K562 (cell line): Measurements from ENCODE around the gene CELF4. TPM values are rescaled to one million over a fixed set of nuclear protein-coding genes. Genes with fewer than 3 reads are reported as not detected.

Experiments used
- ATAC-seq: fragments of 200-7000 bp; cut with Tn5 transposase; 3 replicates; pipeline ENCODE4 v1.9.1; 2020; ENCODE audit warnings: moderate library complexity
- BruUV-seq: library from RNA; stranded (reverse); fragments of 400-500 nt; replicated peaks from 2 replicates; lab custom pipeline; 2021; lab: Mats Ljungman, UMichigan
- CTCF ChIA-PET: fragments of 300-600 bp; formaldehyde crosslinking; extraction: SDS; loops from one replicate; lab custom pipeline; 2021; ENCODE audit warnings: low intra/inter-chr PET ratio; lab: Yijun Ruan, JAX
- POLR2A ChIA-PET: fragments of 300-600, 350-650 bp; sonication (Branson Sonifier 250); formaldehyde crosslinking; extraction: SDS; loops from one replicate; lab custom pipeline; 2021; ENCODE audit warnings: antibody characterized with exemption, inconsistent platforms; lab: Yijun Ruan, JAX
- DNase-seq, 4 experiments: peaks; one replicate each; pipeline versions ENCODE4 v3.0.0 to v3.0.0-alpha.2; 2011 to 2018; ENCODE audit warnings: low spot score in 3 of 4, mixed read lengths in 3 of 4; ENCODE audit errors: extremely low read depth in 1 of 4
- FAIRE-seq: peaks from 2 replicates; lab custom pipeline; 2011; peaks lifted over from hg19 to GRCh38; lab: Jason Lieb, UNC
- H2AFZ ChIP-seq: 2 replicates; pipeline ENCODE4 v1.6.0; 2011; ENCODE audit warnings: low read depth, low read length, control low read depth, inconsistent platforms
- H3K27ac ChIP-seq: fragments of 200-600 bp; 3 replicates; pipeline ENCODE4 v1.8.0; 2011; ENCODE audit warnings: low read depth, mild to moderate bottlenecking, control low read depth, inconsistent platforms, low read length, moderate library complexity, mixed read lengths; ENCODE audit errors: extremely low read depth
- H3K27me3 ChIP-seq, 2 experiments: fragments of 300-600 bp in 1 of 2; 2 replicates in 1 of 2; 3 replicates in 1 of 2; pipeline versions ENCODE4 v1.6.0 to v1.8.0; 2011; ENCODE audit warnings: inconsistent platforms in 2 of 2, low read length in 2 of 2, mild to moderate bottlenecking in 1 of 2, mixed read lengths in 1 of 2, moderate library complexity in 1 of 2; ENCODE audit not compliant: control insufficient read depth in 2 of 2, insufficient read depth in 2 of 2
- H3K36me3 ChIP-seq: fragments of 300-600 bp; 3 replicates; pipeline ENCODE4 v1.8.0; 2011; ENCODE audit warnings: mild to moderate bottlenecking, low read length, inconsistent platforms; ENCODE audit not compliant: control insufficient read depth, insufficient read depth
- H3K4me1 ChIP-seq, 2 experiments: fragments of 200-600 bp in 1 of 2; replicated peaks in 1 of 2; 2 replicates in 1 of 2; 3 replicates in 1 of 2; pipeline versions ENCODE4 v1.5.1 to v1.8.0; 2011; ENCODE audit warnings: inconsistent platforms in 2 of 2, low read length in 2 of 2, mild to moderate bottlenecking in 1 of 2, mixed read lengths in 1 of 2, moderate library complexity in 1 of 2; ENCODE audit not compliant: control insufficient read depth in 2 of 2, insufficient read depth in 2 of 2
- H3K4me2 ChIP-seq: 2 replicates; pipeline ENCODE4 v1.6.1; 2011; ENCODE audit warnings: low read length, control low read depth, inconsistent platforms, mixed read lengths; ENCODE audit not compliant: insufficient read depth
- H3K4me3 ChIP-seq: fragments of 200-600 bp; sonication (generic), shearing (Covaris generic); 2 replicates; pipeline ENCODE4 v1.5.1; 2016; ENCODE audit warnings: control low read depth, inconsistent platforms
- H3K79me2 ChIP-seq: fragments of 200-600 bp; 3 replicates; pipeline ENCODE4 v1.8.0; 2011; ENCODE audit warnings: low read length, inconsistent platforms; ENCODE audit not compliant: control insufficient read depth, insufficient read depth
- H3K9ac ChIP-seq, 2 experiments: 2 replicates each; pipeline versions ENCODE4 v1.6.0 to v1.6.1; 2011; ENCODE audit warnings: low read depth in 2 of 2, low read length in 2 of 2, control low read depth in 1 of 2, inconsistent platforms in 1 of 2, mild to moderate bottlenecking in 1 of 2, mixed read lengths in 1 of 2; ENCODE audit not compliant: insufficient read depth in 1 of 2
- H3K9me1 ChIP-seq: one replicate; pipeline ENCODE4 v1.6.0; 2011; ENCODE audit warnings: inconsistent platforms, mild to moderate bottlenecking, low read length, moderate library complexity; ENCODE audit not compliant: control insufficient read depth, insufficient read depth
- H3K9me3 ChIP-seq: replicated peaks from 2 replicates; pipeline ENCODE4 v1.5.1; 2011; ENCODE audit warnings: low read depth, low read length, inconsistent platforms; ENCODE audit not compliant: control insufficient read depth, insufficient read depth
- H4K20me1 ChIP-seq: replicated peaks from 2 replicates; pipeline ENCODE4 v1.6.1; 2011; ENCODE audit warnings: low read length, inconsistent platforms, mixed read lengths; ENCODE audit not compliant: control insufficient read depth, insufficient read depth
- AFF4 ChIP-seq: sonication (generic); formaldehyde crosslinking; IDR thresholded peaks from 2 replicates; pipeline ENCODE4 v1.8.0; 2023; ENCODE audit warnings: mild to moderate bottlenecking, missing genetic modification reagents
- MAFK ChIP-seq: IDR thresholded peaks from 2 replicates; pipeline ENCODE4 v1.6.1; 2011; ENCODE audit warnings: low read length, improper control_type of control experiment
- MXD1 ChIP-seq: fragments of 250-450 bp; sonication (Bioruptor Pico); IDR thresholded peaks from 2 replicates; pipeline ENCODE4 v1.8.0; 2021; ENCODE audit warnings: borderline replicate concordance, mild to moderate bottlenecking, moderate library complexity; ENCODE audit not compliant: poor library complexity, severe bottlenecking
- RUNX1 ChIP-seq: sonication (generic); IDR thresholded peaks from 2 replicates; pipeline ENCODE4 v1.6.1; 2016; ENCODE audit warnings: antibody characterized with exemption, low read depth
- SP1 ChIP-seq: sonication (generic); formaldehyde crosslinking; IDR thresholded peaks from 2 replicates; pipeline ENCODE4 v1.8.1; 2022; ENCODE audit warnings: mild to moderate bottlenecking, missing genetic modification reagents
- SRSF7 ChIP-seq: fragments of 200-400 bp; formaldehyde crosslinking; optimal IDR thresholded peaks from 2 replicates; pipeline ENCODE3; 2017; ENCODE audit warnings: mild to moderate bottlenecking, low read depth, low read length
- XRCC3 ChIP-seq: fragments of 450-650 bp; IDR thresholded peaks from 2 replicates; pipeline ENCODE4 v1.6.1; 2017; ENCODE audit warnings: mild to moderate bottlenecking, moderate library complexity
- ZFP36 ChIP-seq: fragments of 150-350 bp; IDR thresholded peaks from 2 replicates; pipeline ENCODE4 v1.6.1; 2018; ENCODE audit warnings: low read length, low read depth; ENCODE audit not compliant: partially characterized antibody
- WGBS: fragments of 100-300 bp; shearing (Covaris generic); methylation state at CpG from one replicate; pipeline ENCODE4 v1.1.6; 2016; ENCODE audit warnings: low coverage, mixed read lengths; ENCODE audit not compliant: insufficient coverage; ENCODE audit errors: missing lambda C conversion rate; 5-methylcytosine and 5-hydroxymethylcytosine counted together
- in situ Hi-C: fragments of 300-500 bp; cut with MboI; formaldehyde crosslinking; loops from 4 replicates; pipeline ENCODE4 v1.15.0; 2018; ENCODE audit warnings: inconsistent platforms, mixed read lengths
- intact Hi-C: fragments of 100-400 bp; cut with micrococcal nuclease; formaldehyde crosslinking; loops from 2 replicates; pipeline ENCODE4 v1.14.2; 2022
- polyA plus RNA-seq, 8 experiments: library from polyadenylated mRNA; depleted of rRNA in 4 of 8; stranded (reverse) in 5 of 8; unstranded in 3 of 8; fragments of >200 nt; fragmentation: Nextera tagmentation in 2 of 8; fragmentation: Illumina TruSeq in 1 of 8; extraction: Ambion mirVana in 2 of 8; extraction: Trizol in 1 of 8; gene quantifications; 2 replicates each; pipeline versions ENCODE4 v1.2.1 to v1.2.3, GENCODE V29; 2011 to 2014; ENCODE audit warnings: inconsistent platforms in 1 of 8, missing spikeins in 1 of 8
- total RNA-seq, 7 experiments: library from RNA; depleted of rRNA in 6 of 7; stranded (reverse); fragments of >200 nt in 6 of 7; fragmentation: Illumina TruSeq in 2 of 7; extraction: Trizol in 2 of 7; gene quantifications; 2 replicates each; pipeline versions ENCODE4 v1.2.1 to v1.2.3, GENCODE V29; 2011 to 2021; ENCODE audit warnings: low replicate concordance in 1 of 7

The CELF4 gene
- total and polyA plus RNA-seq, 9 of the 15 experiments (the other 6 are each of a cell fraction or from before 2014, with no cell fraction given) = 0.04 to 0.24 (median 0.07) TPM; not detected in 3

GRCh38 chr18:37447962-37448888, 117.4 kb downstream of the CELF4 start:
- Histone ChIP-seq H3K79me2 (no peaks in the 10 kb centered on the region), H3K4me2 (no peak overlapping the region), H2AFZ (no peak overlapping the region), H3K9ac (no peak overlapping the region), H3K36me3 (no peaks in the 10 kb centered on the region), H3K27ac (no peak overlapping the region), H3K4me3 (no peak overlapping the region), H3K9me3 (no peaks in the 10 kb centered on the region), H4K20me1 (peaks cover 6% of the 10 kb centered on the region; the same call in 1 of the 2 replicates), H3K27me3 (no peaks in the 10 kb centered on the region; a peak in 1 of 5 replicates), H3K9me1 (no peaks in the 10 kb centered on the region), H3K4me1 (no peaks in the 10 kb centered on the region)
- 0% methylated on average over 22 of the region's 22 CpGs for WGBS
- BruUV-seq = no TSS peak
- ATAC-seq (no peak), DNase-seq (no peak), FAIRE-seq (no peak)
- ChIA-PET POLR2A (interaction anchor here (0.9 kb wide), 1 partner anchor 97 kb away, joined by 3 read pairs; no protein-coding TSS in a partner anchor), CTCF (no interaction called here)
- in situ Hi-C loops (no loop called here), intact Hi-C loops (no loop called here)
- TF ChIP-seq SP1 (CRISPR knock-in tag) (no peak), MAFK (0 out of 2 replicates have a peak, but pooled peaks have one; percentile 29)

- H3K9ac ChIP-seq = no peak overlapping the region
- no TSS peak for BruUV-seq
- H3K27me3 ChIP-seq = no peaks in the 10 kb centered on the region; a peak in 1 of 5 replicates
- H3K4me2 ChIP-seq = no peak overlapping the region
- intact Hi-C loops (no loop called here), in situ Hi-C loops (no loop called here)
- FAIRE-seq (no peak), DNase-seq (no peak), ATAC-seq (no peak)
- no peaks in the 10 kb centered on the region for H3K9me1 ChIP-seq
- no peaks in the 10 kb centered on the region for H3K9me3 ChIP-seq
- H3K4me3 ChIP-seq = no peak overlapping the region
- H3K27ac ChIP-seq = no peak overlapping the region
- 0% methylated on average over 10 of the region's 10 CpGs for WGBS
- H2AFZ ChIP-seq = no peak overlapping the region
- no peaks in the 10 kb centered on the region for H3K4me1 ChIP-seq
- no peaks in the 10 kb centered on the region for H3K36me3 ChIP-seq
- no peaks in the 10 kb centered on the region for H3K79me2 ChIP-seq
- CTCF ChIA-PET = no interaction called here
- H4K20me1 ChIP-seq = peaks cover 6% of the 10 kb centered on the region; the same call in 1 of the 2 replicates
- POLR2A ChIA-PET = no interaction called here
- no peak for TF ChIP-seq MXD1 (CRISPR knock-in tag)
- no peak for TF ChIP-seq AFF4 (CRISPR knock-in tag)
- TF ChIP-seq XRCC3 = no peak
- no peak for TF ChIP-seq ZFP36
- TF ChIP-seq SRSF7 = no peak
- no peak for TF ChIP-seq RUNX1
Measured at GRCh38 chr18:37445836-37446235, 119.8 kb downstream of the CELF4 start.
